Duodenal mucosa (tissue), 2 donors: ENCODE measurements around the gene LDLRAD2.
"Not testable (repeated sequence)": the region's sequence is repeated elsewhere in the genome, so short reads cannot be mapped to it uniquely, and the experiment has no call there.

ENCODE experiments used
- H3K27ac ChIP-seq: one replicate; pipeline ENCODE4 v1.7.0; 2013; ENCODE audit warnings: low read depth, low read length
- H3K27me3 ChIP-seq, 2 donors: one replicate each; pipeline ENCODE4 v1.7.0; 2013; ENCODE audit warnings: low read length in 2 of 2, control low read depth in 1 of 2; ENCODE audit not compliant: insufficient read depth in 2 of 2, control insufficient read depth in 1 of 2
- H3K36me3 ChIP-seq, 2 donors: one replicate each; pipeline ENCODE4 v1.7.0; 2013; ENCODE audit warnings: low read length in 2 of 2, control low read depth in 1 of 2; ENCODE audit not compliant: insufficient read depth in 2 of 2, control insufficient read depth in 1 of 2
- H3K4me1 ChIP-seq, 2 donors: one replicate each; pipeline ENCODE4 v1.7.0; 2013; ENCODE audit warnings: low read length in 2 of 2, control low read depth in 1 of 2; ENCODE audit not compliant: insufficient read depth in 2 of 2, control insufficient read depth in 1 of 2
- H3K4me3 ChIP-seq, 2 donors: one replicate each; pipeline ENCODE4 v1.7.0; 2013; ENCODE audit warnings: low read length in 2 of 2, low read depth in 1 of 2
- H3K9ac ChIP-seq, 2 donors: one replicate each; pipeline ENCODE4 v1.7.0; 2013; ENCODE audit warnings: low read length in 2 of 2, low read depth in 1 of 2
- H3K9me3 ChIP-seq, 2 donors: one replicate each; pipeline ENCODE4 v1.7.0; 2013; ENCODE audit warnings: low read length in 2 of 2, control low read depth in 1 of 2; ENCODE audit not compliant: control insufficient read depth in 1 of 2

Gene LDLRAD2

GRCh38 chr1:21774835-21775549 lies 37.1 kb upstream of the LDLRAD2 start:
- no peak overlapping the region for H3K27ac ChIP-seq
- H3K9ac ChIP-seq = no peak overlapping the region

GRCh38 chr1:21775550-21775914 lies 36.5 kb upstream of the LDLRAD2 start:
- H3K36me3 ChIP-seq = no peaks in the 10 kb centered on the region
- no peak overlapping the region for H3K27ac ChIP-seq
- peaks cover 5 to 10% of the 10 kb centered on the region in 2 donors for H3K4me1 ChIP-seq
- no peaks in the 10 kb centered on the region for H3K9me3 ChIP-seq
- H3K4me3 ChIP-seq = no peak overlapping the region
- H3K27me3 ChIP-seq = no peaks in the 10 kb centered on the region
- no peak overlapping the region for H3K9ac ChIP-seq

More at GRCh38 chr1:21774835-21775549, 37.1 kb upstream of the LDLRAD2 start:
- no peaks in the 10 kb centered on the region for H3K27me3 ChIP-seq
- no peak overlapping the region for H3K4me3 ChIP-seq
- no peaks in the 10 kb centered on the region for H3K9me3 ChIP-seq
- H3K4me1 ChIP-seq = peaks cover 5 to 6% of the 10 kb centered on the region in 2 donors
- H3K36me3 ChIP-seq = no peaks in the 10 kb centered on the region

- Histone ChIP-seq H3K4me3 (no peak overlapping the region), H3K27ac (no peak overlapping the region)
These were observed 36.0 kb upstream of the LDLRAD2 start for GRCh38 chr1:21775985-21776562.

GRCh38 chr1:21776925-21777324 lies 35.1 kb upstream of the LDLRAD2 start:
- H3K27ac ChIP-seq, H3K9me3 ChIP-seq, H3K4me3 ChIP-seq, H3K36me3 ChIP-seq, H3K9ac ChIP-seq, H3K27me3 ChIP-seq: not testable (repeated sequence)
- H3K4me1 ChIP-seq = peaks cover 10 to 13% of the 10 kb centered on the region in 2 donors

More at GRCh38 chr1:21775985-21776562, 36.0 kb upstream of the LDLRAD2 start:
- H3K9ac ChIP-seq = no peak overlapping the region
- H3K9me3 ChIP-seq = no peaks in the 10 kb centered on the region
- no peaks in the 10 kb centered on the region for H3K36me3 ChIP-seq
- H3K27me3 ChIP-seq = no peaks in the 10 kb centered on the region
- peaks cover 5 to 10% of the 10 kb centered on the region in 2 donors for H3K4me1 ChIP-seq

GRCh38 chr1:21778405-21778727 lies 33.7 kb upstream of the LDLRAD2 start:
- Histone ChIP-seq H3K27ac (no peak overlapping the region), H3K9ac (no peak overlapping the region), H3K4me1 (peaks cover 10 to 11% of the 10 kb centered on the region in 2 donors), H3K36me3 (no peaks in the 10 kb centered on the region), H3K9me3 (no peaks in the 10 kb centered on the region), H3K27me3 (no peaks in the 10 kb centered on the region), H3K4me3 (no peak overlapping the region)

- Histone ChIP-seq H3K9ac (peak overlapping the region in 1 of 2 donors; percentile 12), H3K4me1 (peaks cover 8 to 10% of the 10 kb centered on the region in 2 donors), H3K36me3 (no peaks in the 10 kb centered on the region), H3K4me3 (peak overlapping the region in 1 of 2 donors; percentile 22), H3K27ac (no peak overlapping the region), H3K9me3 (no peaks in the 10 kb centered on the region), H3K27me3 (no peaks in the 10 kb centered on the region)
These were observed 32.2 kb upstream of the LDLRAD2 start for GRCh38 chr1:21779613-21780521.

GRCh38 chr1:21781815-21782348 lies 30.2 kb upstream of the LDLRAD2 start:
- Histone ChIP-seq H3K9ac (peak overlapping the region; percentile 78 to 90), H3K27ac (peak overlapping the region; percentile 100), H3K27me3 (no peaks in the 10 kb centered on the region), H3K4me3 (peak overlapping the region; percentile 74 to 94), H3K9me3 (no peaks in the 10 kb centered on the region), H3K4me1 (peaks cover 7 to 8% of the 10 kb centered on the region in 2 donors), H3K36me3 (no peaks in the 10 kb centered on the region)

GRCh38 chr1:21782349-21782867 lies 29.7 kb upstream of the LDLRAD2 start:
- Histone ChIP-seq H3K4me1 (peaks cover 7 to 8% of the 10 kb centered on the region in 2 donors), H3K4me3 (peak overlapping the region; percentile 74 to 94), H3K9ac (peak overlapping the region; percentile 78 to 90), H3K27ac (peak overlapping the region; percentile 100), H3K36me3 (no peaks in the 10 kb centered on the region), H3K9me3 (no peaks in the 10 kb centered on the region), H3K27me3 (no peaks in the 10 kb centered on the region)

GRCh38 chr1:21782868-21783678 lies 29.0 kb upstream of the LDLRAD2 start, which contains the start of gene USP48:
TSS of gene USP48 (minus strand) at chr1:21783149. CDS start at chr1:21782957, 192 bp downstream.
- peak within 1 kb of the TSS; percentile 74 to 94 for H3K4me3 ChIP-seq
- no peaks in the 10 kb centered on the region for H3K36me3 ChIP-seq
- H3K27ac ChIP-seq = peak within 1 kb of the TSS; percentile 100
- no peaks in the 10 kb centered on the region for H3K27me3 ChIP-seq
- H3K9me3 ChIP-seq = no peaks in the 10 kb centered on the region
- peak within 1 kb of the TSS; percentile 90 to 98 for H3K9ac ChIP-seq
- H3K4me1 ChIP-seq = peaks cover 7 to 8% of the 10 kb centered on the region in 2 donors
